Astrocyte (in vitro differentiated cells and primary cell): ENCODE data around the gene RELN.

Source experiments
- CTCF ChIP-seq: IDR thresholded peaks from 2 replicates; pipeline ENCODE4 v1.5.1; 2011; ENCODE audit warnings: low read depth, mild to moderate bottlenecking, inconsistent platforms, low read length, moderate library complexity; ENCODE audit not compliant: insufficient read depth
- EZH2 ChIP-seq: IDR thresholded peaks from 2 replicates; pipeline ENCODE4 v1.6.1; 2012; ENCODE audit warnings: mild to moderate bottlenecking, low read length, inconsistent platforms; ENCODE audit not compliant: insufficient read depth

DNA sequence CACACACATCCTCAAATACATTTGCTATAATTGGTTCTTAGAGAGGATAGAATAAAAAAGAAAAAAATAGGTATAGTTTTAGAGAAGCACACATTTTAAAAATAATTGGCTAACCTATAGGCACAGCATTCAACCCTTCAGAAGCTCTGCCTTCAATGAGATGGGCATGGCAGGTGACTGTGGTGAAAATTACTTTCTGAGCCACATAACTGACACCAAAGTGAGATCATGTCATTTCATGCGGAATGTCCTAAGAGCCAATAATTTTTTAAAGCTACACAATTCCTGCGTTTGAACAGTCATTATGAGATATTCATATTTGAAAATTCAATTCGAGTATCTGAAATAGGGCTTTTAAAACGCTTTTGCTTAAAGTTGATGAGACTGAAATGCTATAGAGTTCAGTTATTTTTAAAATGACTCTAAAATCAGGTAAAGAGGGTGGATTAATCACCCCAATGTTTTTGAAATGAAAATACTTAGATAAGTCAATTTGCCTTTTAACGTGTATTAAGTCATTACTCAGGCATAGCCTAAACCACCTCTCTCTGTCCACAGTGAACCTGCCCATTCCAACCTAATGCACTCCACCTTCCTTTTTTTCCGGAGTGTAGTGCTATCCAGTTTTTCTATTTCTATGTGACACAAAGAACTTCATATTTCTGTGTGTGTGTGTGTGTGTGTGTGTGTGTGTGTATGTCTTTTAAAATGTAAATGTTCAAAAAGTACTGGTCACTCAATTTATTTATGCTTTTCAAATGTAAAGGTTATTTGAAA is 6.1 kb downstream of the RELN start:
- TF ChIP-seq CTCF (no peak), EZH2 (no peak)
